Pancreas (tissue), 10 donors: Measurements from ENCODE around the gene BNIPL. TPM values are rescaled to one million over a fixed set of nuclear protein-coding genes. Genes with fewer than 3 reads are reported as not detected.

Source experiments
- ATAC-seq, 4 donors: fragments of 200-7000 bp; cut with Tn5 transposase; one replicate each; pipeline versions ENCODE4 v1.8.0 to v1.9.1; 2020; ENCODE audit warnings: mild to moderate bottlenecking in 4 of 4, moderate library complexity in 4 of 4
- DNase-seq, 6 donors: peaks; one replicate each; pipeline ENCODE4 v3.0.0-alpha.2; 2020
- FAIRE-seq: peaks from 2 replicates; lab custom pipeline; 2012; peaks lifted over from hg19 to GRCh38; lab: Jason Lieb, UNC
- H3K27ac ChIP-seq, 4 donors: fragments of 200-600 bp; sonication (generic); 1 replicate in 3 of 4; 2 replicates in 1 of 4; pipeline versions ENCODE4 v1.5.0 to v1.8.0; 2020
- H3K27me3 ChIP-seq, 4 donors: fragments of 200-600 bp; one replicate each; pipeline ENCODE4 v1.8.0; 2021
- H3K36me3 ChIP-seq, 3 donors: fragments of 200-600 bp; sonication (generic) in 1 of 3; one replicate each; pipeline versions ENCODE4 v1.5.0 to v1.8.0; 2020 to 2021
- H3K4me1 ChIP-seq, 3 donors: fragments of 200-600 bp; one replicate each; pipeline ENCODE4 v1.8.0; 2021
- H3K4me3 ChIP-seq, 4 donors: fragments of 200-600 bp; sonication (generic) in 2 of 4; one replicate each; pipeline versions ENCODE4 v1.5.0 to v1.8.0; 2020 to 2021
- H3K9me3 ChIP-seq, 4 donors: fragments of 200-600 bp; one replicate each; pipeline ENCODE4 v1.8.0; 2021
- CTCF ChIP-seq, 4 donors: fragments of 200-600 bp; sonication (generic) in 3 of 4; IDR thresholded peaks; one replicate each; pipeline versions ENCODE4 v1.5.0 to v1.8.0; 2021; ENCODE audit warnings: antibody characterized with exemption in 4 of 4
- WGBS, 2 donors: extraction: QIAGEN DNeasy Blood & Tissue Kit; methylation state at CpG; one replicate each; pipeline ENCODE4 v1.1.7; 2013; 5-methylcytosine and 5-hydroxymethylcytosine counted together
- intact Hi-C, 3 donors: fragments of 100-400 bp; cut with DNase I; formaldehyde crosslinking; loops; one replicate each; pipeline versions ENCODE4 v1.11.1 to v1.14.2; 2022
- polyA plus RNA-seq, 2 donors: library from polyadenylated mRNA; stranded (reverse); fragments of 200-250 nt; gene quantifications; one replicate each; pipeline ENCODE4 v1.2.3, GENCODE V29; 2013
- total RNA-seq, 6 donors: library from RNA; stranded (reverse); fragmentation: NEBNext Ultra II Directional in 4 of 6; extraction: Animal tissue kit (Norgen Biotek cat#: 25700) in 4 of 6; gene quantifications; one replicate each; pipeline versions ENCODE4 v1.2.1 to v1.2.4, GENCODE V29; 2021 to 2023
- donor health status: healthy with polysubstance abuse.
- donor health status: DM: no; HTN: no; CAD: no; lungs with moderate emphysema.
- donor health status: DM: no; HTN: no; CAD: no.
- donor health status: control.
- donor health status: control.
- donor health status: Bipolar disorder and iron deficiency.
- donor health status: DM: yes; HTN: yes; CAD: no.
- donor health status: DM: no; HTN: no; CAD: no.
- donor health status: DM: no; HTN: no; CAD: no.
- donor health status: DM: yes; HTN: yes; CAD: no.

The BNIPL gene
- total and polyA plus RNA-seq, 8 donors, result 0.12 to 0.40 (median 0.23) TPM

- intact Hi-C loops, result no loop called here
- H3K27ac ChIP-seq, result no peak overlapping the region
- no peaks in the 10 kb centered on the region for H3K27me3 ChIP-seq
- no peak for DNase-seq
- H3K4me3 ChIP-seq, result no peak overlapping the region
- H3K36me3 ChIP-seq, result no peaks in the 10 kb centered on the region
- ATAC-seq, result no peak
- FAIRE-seq, result no peak
- H3K4me1 ChIP-seq, result peaks cover 10 to 33% (median 21%) of the 10 kb centered on the region in 3 donors
- TF ChIP-seq CTCF (IDR thresholded peaks at IDR 0.05), result no peak
- no peaks in the 10 kb centered on the region for H3K9me3 ChIP-seq
- 59 to 60% methylated on average over 4 of the region's 4 CpGs for WGBS, 2 donors
These were observed 25.1 kb upstream of the BNIPL start for GRCh38 chr1:151011154-151011850.

GRCh38 chr1:151012684-151013471 is 23.5 kb upstream of the BNIPL start:
- Histone ChIP-seq H3K27ac (peak overlapping the region in 1 of 4 donors; percentile 28), H3K4me3 (no peak overlapping the region), H3K4me1 (peaks cover 0 to 22% (median 10%) of the 10 kb centered on the region in 3 donors), H3K36me3 (no peaks in the 10 kb centered on the region), H3K9me3 (no peaks in the 10 kb centered on the region), H3K27me3 (no peaks in the 10 kb centered on the region)
- FAIRE-seq (no peak), DNase-seq (no peak), ATAC-seq (no peak)
- 79 to 83% methylated on average over 14 of the region's 14 CpGs for WGBS, 2 donors
- no peak for TF ChIP-seq CTCF (IDR thresholded peaks at IDR 0.05)
- intact Hi-C loops, result no loop called here

GRCh38 chr1:151013518-151013917 is 22.9 kb upstream of the BNIPL start:
- ATAC-seq (peak; percentile 58 to 78 (median 72)), DNase-seq (peak in 2 of 6 donors; percentile 47 to 56), FAIRE-seq (no peak)
- intact Hi-C loops, result no loop called here
- Histone ChIP-seq H3K9me3 (no peaks in the 10 kb centered on the region), H3K4me3 (no peak overlapping the region), H3K36me3 (no peaks in the 10 kb centered on the region), H3K27me3 (no peaks in the 10 kb centered on the region), H3K27ac (peak overlapping the region in 1 of 4 donors; percentile 28), H3K4me1 (peaks cover 0 to 21% (median 10%) of the 10 kb centered on the region in 3 donors)
- WGBS, 2 donors, result 39 to 46% methylated on average over 2 of the region's 2 CpGs
- TF ChIP-seq CTCF (IDR thresholded peaks at IDR 0.05), result no peak

GRCh38 chr1:151024540-151025146 is 11.7 kb upstream of the BNIPL start:
- H3K27me3 ChIP-seq, result no peaks in the 10 kb centered on the region
- no peaks in the 10 kb centered on the region for H3K4me1 ChIP-seq
- peaks cover 0 to 29% (median 3%) of the 10 kb centered on the region in 3 donors for H3K36me3 ChIP-seq
- no peak overlapping the region for H3K27ac ChIP-seq
- H3K9me3 ChIP-seq, result no peaks in the 10 kb centered on the region
- no peak overlapping the region for H3K4me3 ChIP-seq
- peak; percentile 41 to 59 (median 47) for TF ChIP-seq CTCF (IDR thresholded peaks at IDR 0.05)
- intact Hi-C loops, result loop anchor here in 1 of 3 donors (10.0 kb wide), 1 partner anchor 130 kb away; the partner anchor contains the start of gene TNFAIP8L2
- DNase-seq (peak; percentile 52 to 84 (median 70)), ATAC-seq (peak; percentile 84 to 98 (median 92)), FAIRE-seq (no peak)
- WGBS, 2 donors, result 25 to 26% methylated on average over 6 of the region's 6 CpGs
